ENCODE measurements around the gene CHTOP.

DNA sequence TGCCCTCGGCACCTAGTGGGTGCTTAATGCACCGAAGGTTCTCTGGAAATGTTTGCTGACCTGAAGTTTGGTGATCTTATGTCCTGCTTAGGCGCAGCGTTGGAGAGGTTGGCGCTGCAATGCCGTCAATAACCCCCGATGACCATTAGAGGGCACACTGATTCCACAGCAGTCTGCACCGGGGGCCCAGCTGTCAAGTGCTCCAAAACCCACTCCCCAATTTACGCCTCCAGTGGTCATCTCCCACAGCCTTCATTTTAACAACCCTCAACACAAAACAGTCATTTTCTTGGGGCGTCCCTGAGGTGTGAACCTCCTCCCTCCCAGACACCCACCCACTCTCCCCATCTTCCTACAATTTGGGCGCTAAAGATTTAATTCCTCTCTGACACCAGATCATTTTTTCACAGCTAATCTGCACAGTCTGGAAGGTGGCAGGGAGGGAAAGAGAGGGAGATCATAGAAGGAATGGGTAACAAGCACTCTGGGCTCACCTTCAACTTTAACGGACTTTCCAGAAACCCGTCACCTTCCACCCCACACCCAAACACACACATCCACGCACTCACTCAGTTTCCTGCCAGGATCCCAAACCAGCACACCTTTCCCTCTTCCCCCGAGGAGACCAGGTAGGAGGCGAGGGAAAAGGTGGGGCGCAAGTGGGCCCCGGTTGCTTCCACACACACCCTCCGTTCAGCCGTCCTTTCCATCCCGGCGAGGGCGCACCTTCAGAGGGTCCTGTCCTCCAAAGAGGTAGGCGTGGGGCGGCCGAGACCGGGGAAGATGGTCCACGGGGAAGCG, 44.1 kb downstream of the CHTOP start:
- TF ChIP-seq, protein P1, sequence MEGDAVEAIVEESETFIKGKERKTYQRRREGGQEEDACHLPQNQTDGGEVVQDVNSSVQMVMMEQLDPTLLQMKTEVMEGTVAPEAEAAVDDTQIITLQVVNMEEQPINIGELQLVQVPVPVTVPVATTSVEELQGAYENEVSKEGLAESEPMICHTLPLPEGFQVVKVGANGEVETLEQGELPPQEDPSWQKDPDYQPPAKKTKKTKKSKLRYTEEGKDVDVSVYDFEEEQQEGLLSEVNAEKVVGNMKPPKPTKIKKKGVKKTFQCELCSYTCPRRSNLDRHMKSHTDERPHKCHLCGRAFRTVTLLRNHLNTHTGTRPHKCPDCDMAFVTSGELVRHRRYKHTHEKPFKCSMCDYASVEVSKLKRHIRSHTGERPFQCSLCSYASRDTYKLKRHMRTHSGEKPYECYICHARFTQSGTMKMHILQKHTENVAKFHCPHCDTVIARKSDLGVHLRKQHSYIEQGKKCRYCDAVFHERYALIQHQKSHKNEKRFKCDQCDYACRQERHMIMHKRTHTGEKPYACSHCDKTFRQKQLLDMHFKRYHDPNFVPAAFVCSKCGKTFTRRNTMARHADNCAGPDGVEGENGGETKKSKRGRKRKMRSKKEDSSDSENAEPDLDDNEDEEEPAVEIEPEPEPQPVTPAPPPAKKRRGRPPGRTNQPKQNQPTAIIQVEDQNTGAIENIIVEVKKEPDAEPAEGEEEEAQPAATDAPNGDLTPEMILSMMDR (conservative IDR thresholded peaks at IDR 0.05; ENCODE audit: low read length): peak; percentile 99
- no peak for TF ChIP-seq EZH2phosphoT487 (IDR thresholded peaks at IDR 0.05; ENCODE audit: borderline replicate concordance, low read depth, low read length)

Data from OCI-LY7 (cell line).